Jurkat, Clone E6-1 (cell line): ENCODE results near the gene RAB44. TPM values are rescaled to one million over a fixed set of nuclear protein-coding genes. Genes with fewer than 3 reads are reported as not detected.
A peak's percentile ranks its signal among the peaks of the same experiment; 100 is the strongest.
"Not testable (repeated sequence)": the region's sequence is repeated elsewhere in the genome, so short reads cannot be mapped to it uniquely, and the experiment has no call there.

ENCODE experiments used
- DNase-seq: peaks from one replicate; pipeline ENCODE4 v3.0.0-alpha.2; 2011; ENCODE audit warnings: low read depth, low spot score
- H3K4me3 ChIP-seq: 2 replicates; pipeline ENCODE4 v1.5.1; 2011; ENCODE audit warnings: mild to moderate bottlenecking, low read length, control low read depth, moderate library complexity
- polyA plus RNA-seq: library from polyadenylated mRNA; unstranded; fragments of >200 nt; gene quantifications from one replicate; pipeline ENCODE4 v1.2.1, GENCODE V29; 2012; ENCODE audit warnings: missing spikeins; ENCODE audit not compliant: insufficient read length, insufficient read depth

Gene RAB44, protein sequence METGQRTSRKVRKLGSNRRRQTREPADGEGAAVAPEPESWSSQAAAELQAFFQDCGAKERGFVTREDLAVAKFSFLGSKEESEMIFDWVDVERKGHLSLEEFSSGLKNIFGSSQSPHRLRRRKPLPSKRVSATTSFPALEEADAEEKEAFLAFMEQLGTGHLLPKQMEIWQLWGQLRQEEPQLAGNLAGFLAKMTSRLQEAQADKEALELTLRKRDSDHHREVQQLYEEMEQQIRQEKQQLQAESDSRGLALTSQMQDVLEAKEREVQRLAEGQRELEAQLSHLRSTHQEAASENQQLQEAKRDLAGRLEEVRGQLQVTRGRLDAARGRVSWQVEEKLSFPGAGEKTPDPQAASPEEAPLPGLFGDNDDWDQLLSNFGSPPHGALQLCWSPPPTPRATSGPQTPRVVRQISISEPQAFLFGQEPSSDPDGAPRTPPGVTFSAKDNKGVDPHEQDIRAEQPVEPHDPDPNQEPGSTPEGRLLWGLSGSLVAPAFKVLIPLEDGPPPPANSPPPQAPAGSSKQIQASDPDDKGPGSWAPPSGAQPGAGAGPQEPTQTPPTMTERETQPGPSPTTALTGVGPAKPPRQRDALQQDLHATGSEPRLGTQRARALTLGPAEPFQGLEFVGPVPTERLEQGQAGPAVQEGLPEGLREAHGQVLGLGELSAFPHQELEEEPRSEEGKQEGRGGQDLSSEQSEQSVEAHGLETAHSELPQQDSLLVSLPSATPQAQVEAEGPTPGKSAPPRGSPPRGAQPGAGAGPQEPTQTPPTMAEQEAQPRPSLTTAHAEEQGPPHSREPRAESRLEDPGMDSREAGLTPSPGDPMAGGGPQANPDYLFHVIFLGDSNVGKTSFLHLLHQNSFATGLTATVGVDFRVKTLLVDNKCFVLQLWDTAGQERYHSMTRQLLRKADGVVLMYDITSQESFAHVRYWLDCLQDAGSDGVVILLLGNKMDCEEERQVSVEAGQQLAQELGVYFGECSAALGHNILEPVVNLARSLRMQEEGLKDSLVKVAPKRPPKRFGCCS
- 1.2 TPM for polyA plus RNA-seq

GRCh38 chr6:36697481-36697903 lies at the start of gene RAB44:
RAB44 (plus strand) TSS chr6:36697826; CDS start chr6:36704236, 6,410 bp downstream.
- DNase-seq = peak; percentile 69
- H3K4me3 ChIP-seq = peak within 1 kb of the TSS; percentile 63

DNA sequence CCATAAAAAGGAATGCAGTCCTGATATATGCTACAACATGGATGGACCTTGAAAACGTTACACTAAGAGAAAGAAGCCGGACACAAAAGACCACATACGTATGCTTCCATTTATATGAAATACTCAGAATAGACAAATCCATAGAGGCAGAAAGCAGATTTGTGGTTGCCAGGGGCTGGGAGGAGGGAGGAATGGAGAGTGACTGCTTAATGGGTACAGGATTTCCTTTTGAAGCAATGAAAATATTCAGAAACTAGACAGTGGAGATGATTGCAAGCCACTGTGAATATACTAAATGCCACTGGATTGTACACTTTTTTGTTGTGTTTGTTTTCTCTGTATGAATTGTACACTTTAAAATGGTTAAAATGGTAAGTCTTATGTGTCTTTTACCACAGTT lies 48.5 kb upstream of the RAB44 start:
- no peak overlapping the region for H3K4me3 ChIP-seq
- no peak for DNase-seq

- no peak for DNase-seq
- no peak overlapping the region for H3K4me3 ChIP-seq
Measured at GRCh38 chr6:36649701-36650484, 47.7 kb upstream of the RAB44 start.

- no peak for DNase-seq
- no peak overlapping the region for H3K4me3 ChIP-seq
Measured at GRCh38 chr6:36650848-36651478, 46.7 kb upstream of the RAB44 start.

- H3K4me3 ChIP-seq = no peak overlapping the region
- no peak for DNase-seq
Measured at GRCh38 chr6:36651659-36652379, 45.8 kb upstream of the RAB44 start.

GRCh38 chr6:36654469-36654868 lies 43.2 kb upstream of the RAB44 start:
- not testable (repeated sequence) for H3K4me3 ChIP-seq, DNase-seq

GRCh38 chr6:36655085-36655724 lies 42.4 kb upstream of the RAB44 start:
- no peak overlapping the region for H3K4me3 ChIP-seq
- DNase-seq = no peak

DNA sequence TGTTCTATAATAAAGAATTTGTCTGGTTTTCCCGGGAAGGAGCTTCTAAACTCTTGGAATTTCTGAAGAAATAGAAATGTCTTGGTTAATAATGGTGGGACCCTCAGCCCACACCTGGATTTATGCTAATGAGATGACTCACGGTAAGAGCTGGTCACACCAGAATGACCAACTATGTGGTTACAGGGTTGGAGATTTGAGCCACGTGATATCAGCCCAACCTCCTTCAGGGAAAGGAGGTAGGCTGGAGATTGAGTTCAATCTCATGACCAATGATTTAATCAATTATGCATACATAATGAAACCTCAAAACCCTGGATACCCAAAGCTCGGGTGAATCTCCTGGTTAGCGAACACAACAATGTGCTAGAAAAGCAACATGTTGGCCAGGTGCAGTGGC lies 41.2 kb upstream of the RAB44 start:
- H3K4me3 ChIP-seq = no peak overlapping the region
- DNase-seq = no peak

- no peak overlapping the region for H3K4me3 ChIP-seq
- no peak for DNase-seq
Measured at GRCh38 chr6:36657271-36657670, 40.4 kb upstream of the RAB44 start.

DNA sequence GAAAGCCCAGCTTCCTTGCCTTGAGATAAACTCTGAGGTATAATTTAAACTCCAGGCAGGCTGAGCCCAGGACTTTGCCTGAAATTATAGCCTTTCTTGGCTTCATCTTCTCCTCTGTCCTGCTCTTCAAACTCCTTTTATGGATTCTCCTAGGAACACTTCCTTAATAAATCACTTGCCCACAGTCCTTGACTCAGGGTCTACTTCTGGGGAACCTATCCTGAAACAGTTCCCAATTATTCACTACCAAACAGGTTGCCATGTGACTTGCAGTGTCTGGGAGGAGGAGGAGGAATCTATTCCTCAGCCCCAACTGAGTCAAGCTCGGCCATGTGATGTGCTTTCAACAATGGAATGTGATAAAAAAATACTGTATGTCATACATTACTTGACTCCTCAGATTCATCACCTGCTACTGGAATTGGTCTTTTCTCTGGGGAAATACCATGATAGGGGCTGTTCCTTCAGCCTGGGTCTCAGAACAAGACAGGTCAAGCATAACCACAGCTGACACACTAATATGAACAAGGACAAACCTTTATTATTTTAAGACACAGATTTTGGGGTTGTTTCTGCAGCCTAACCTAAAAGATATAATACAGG lies 39.6 kb upstream of the RAB44 start:
- no peak for DNase-seq
- no peak overlapping the region for H3K4me3 ChIP-seq

- no peak for DNase-seq
- no peak overlapping the region for H3K4me3 ChIP-seq
Measured at GRCh38 chr6:36659271-36659670, 38.4 kb upstream of the RAB44 start.

DNA sequence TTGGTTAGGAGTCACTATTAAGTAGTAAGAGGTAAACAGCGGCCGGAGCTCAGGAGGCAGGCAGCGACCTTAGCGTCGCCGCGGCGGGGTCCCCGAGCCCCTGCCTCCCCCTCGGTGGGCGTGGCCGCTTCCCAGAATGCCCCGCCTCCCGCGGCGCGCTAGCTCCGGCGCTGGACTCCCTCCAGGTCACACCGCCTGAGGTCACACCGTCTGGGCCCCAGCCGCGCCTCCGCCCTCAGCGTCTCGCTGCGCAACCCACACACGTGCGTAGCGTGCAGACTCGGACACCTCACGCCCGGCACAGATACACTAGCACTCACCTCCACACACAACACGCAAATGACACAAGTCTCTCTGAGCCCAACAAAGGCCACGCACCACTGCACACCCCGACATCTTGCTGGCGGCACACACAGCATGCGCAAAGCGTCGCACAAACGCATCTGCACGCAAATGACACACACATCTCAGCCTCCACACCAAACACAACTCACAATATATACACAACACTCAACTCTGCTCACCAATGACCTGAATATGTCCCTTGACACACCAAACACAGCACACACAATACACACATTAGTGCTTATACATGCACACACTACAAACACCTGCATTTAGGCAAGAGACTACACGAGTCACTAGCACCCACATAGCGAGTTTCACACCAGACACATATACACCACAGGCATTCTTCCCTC lies 36.7 kb upstream of the RAB44 start:
- H3K4me3 ChIP-seq = no peak overlapping the region
- no peak for DNase-seq

GRCh38 chr6:36662380-36662779 lies 35.2 kb upstream of the RAB44 start:
- no peak overlapping the region for H3K4me3 ChIP-seq
- DNase-seq = no peak

DNA sequence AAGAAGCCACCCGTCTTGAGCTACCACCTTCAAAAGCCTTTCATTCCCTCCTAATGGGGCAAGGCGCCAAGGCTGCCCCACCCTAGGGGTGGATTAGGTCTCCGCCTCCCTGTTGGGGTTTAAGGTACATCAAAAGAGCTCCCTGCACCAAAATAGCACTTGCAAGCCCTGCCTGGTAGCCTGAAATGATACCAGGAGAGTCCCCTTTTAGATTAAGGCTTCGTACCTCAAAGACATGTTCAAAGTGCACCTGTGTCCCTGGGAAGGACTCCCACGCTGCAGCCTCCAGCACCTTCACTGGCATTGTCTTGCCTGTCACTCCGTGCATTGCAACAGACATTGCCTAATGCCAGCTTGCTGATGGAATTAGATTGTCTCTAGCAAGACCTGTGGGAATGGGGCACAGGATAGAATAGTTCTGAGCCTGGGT lies 34.8 kb upstream of the RAB44 start:
- H3K4me3 ChIP-seq = no peak overlapping the region
- peak; percentile 27 for DNase-seq

GRCh38 chr6:36663504-36664446 lies 33.9 kb upstream of the RAB44 start:
- DNase-seq = no peak
- H3K4me3 ChIP-seq = no peak overlapping the region

DNA sequence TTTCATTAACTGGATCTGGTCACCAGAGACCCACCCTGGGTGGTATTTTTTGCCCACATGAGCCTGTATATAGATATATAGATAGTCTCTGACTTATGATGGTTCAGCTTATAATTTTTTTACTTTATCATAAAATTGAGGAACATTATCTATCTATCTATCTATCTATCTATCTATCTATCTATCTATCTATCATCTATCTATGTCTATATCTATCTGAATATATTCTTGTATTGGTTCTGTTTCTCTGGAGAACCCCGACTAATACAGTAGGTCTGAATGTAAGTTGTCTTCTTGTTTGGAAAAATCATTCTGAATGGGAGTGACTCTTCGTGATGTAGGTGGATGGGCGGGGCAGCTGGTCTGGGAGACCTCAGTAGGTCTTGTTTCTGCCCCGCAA lies 32.4 kb upstream of the RAB44 start:
- DNase-seq = no peak
- no peak overlapping the region for H3K4me3 ChIP-seq
